NCI-H146 (cell line): ENCODE results near the gene THSD4.

Experiments
- DNase-seq: peaks from one replicate; lab custom pipeline; 2025; lab: John Stamatoyannopoulos, UW

Gene THSD4

GRCh38 chr15:71495398-71495780 is 380.1 kb downstream of the THSD4 start:
- DNase-seq: no peak

GRCh38 chr15:71496336-71496955 is 381.2 kb downstream of the THSD4 start:
- DNase-seq: no peak

- DNase-seq: no peak
Observed at GRCh38 chr15:71501344-71502076, 386.2 kb downstream of the THSD4 start.

GRCh38 chr15:71502077-71502432 is 386.8 kb downstream of the THSD4 start:
- no peak for DNase-seq

- DNase-seq: no peak
Observed at GRCh38 chr15:71505962-71506361, 390.7 kb downstream of the THSD4 start.

GRCh38 chr15:71506946-71507345 is 391.7 kb downstream of the THSD4 start:
- DNase-seq: no peak

- no peak for DNase-seq
Observed at GRCh38 chr15:71508081-71508682, 392.9 kb downstream of the THSD4 start.

- DNase-seq: no peak
Observed at GRCh38 chr15:71509139-71509538, 393.9 kb downstream of the THSD4 start.

- no peak for DNase-seq
Observed at GRCh38 chr15:71510763-71511162, 395.5 kb downstream of the THSD4 start.

GRCh38 chr15:71511796-71512681 is 396.8 kb downstream of the THSD4 start:
- DNase-seq: peak; percentile 91

- no peak for DNase-seq
Observed at GRCh38 chr15:71512682-71513006, 397.4 kb downstream of the THSD4 start.

- DNase-seq: no peak
Observed at GRCh38 chr15:71515375-71516186, 400.3 kb downstream of the THSD4 start.

- DNase-seq: no peak
Observed at GRCh38 chr15:71517751-71518150, 402.5 kb downstream of the THSD4 start.

GRCh38 chr15:71518661-71519060 is 403.4 kb downstream of the THSD4 start:
- DNase-seq: no peak

GRCh38 chr15:71526060-71526820 is 411.0 kb downstream of the THSD4 start:
- DNase-seq: no peak

GRCh38 chr15:71529361-71529760 is 414.1 kb downstream of the THSD4 start:
- DNase-seq: peak; percentile 14

GRCh38 chr15:71530116-71530515 is 414.8 kb downstream of the THSD4 start:
- DNase-seq: no peak

GRCh38 chr15:71532994-71533393 is 417.7 kb downstream of the THSD4 start:
- peak; percentile 14 for DNase-seq

GRCh38 chr15:71538181-71538580 is 422.9 kb downstream of the THSD4 start:
- DNase-seq: no peak

- no peak for DNase-seq
Observed at GRCh38 chr15:71541746-71542145, 426.5 kb downstream of the THSD4 start.

GRCh38 chr15:71542836-71543235 is 427.6 kb downstream of the THSD4 start:
- DNase-seq: no peak
